A204.1 (cell line): Measurements from ENCODE around the gene CT45A9.
"Not testable (repeated sequence)": the region's sequence is repeated elsewhere in the genome, so short reads cannot be mapped to it uniquely, and the experiment has no call there.

Experiments used
- FAIRE-seq: peaks from 2 replicates; lab custom pipeline; 2012; peaks lifted over from hg19 to GRCh38; lab: Jason Lieb, UNC

The CT45A9 gene

GRCh38 chrX:135871712-135872111 is at the start of gene CT45A9:
TSS of gene CT45A9 (minus strand) at chrX:135871812. CDS start at chrX:135868061, 3,751 bp downstream.
- not testable (repeated sequence) for FAIRE-seq

GRCh38 chrX:135920516-135920915 is 48.9 kb upstream of the CT45A9 start:
- FAIRE-seq = not testable (repeated sequence)

- FAIRE-seq = no peak
Observed at GRCh38 chrX:135914404-135914803, 42.8 kb upstream of the CT45A9 start.

- FAIRE-seq = no peak
Observed at GRCh38 chrX:135910251-135910650, 38.6 kb upstream of the CT45A9 start.

GRCh38 chrX:135893294-135893817 is 21.7 kb upstream of the CT45A9 start, which contains the start of the genes CT45A10 and SAGE1:
TSS of gene CT45A10 (minus strand) at chrX:135893444. CDS start at chrX:135885344, 8,100 bp downstream.
TSS of gene SAGE1 (plus strand) at chrX:135893716. CDS start at chrX:135896243, 2,527 bp downstream.
- no peak for FAIRE-seq

- no peak for FAIRE-seq
Observed at GRCh38 chrX:135892781-135893180, 21.2 kb upstream of the CT45A9 start.

- FAIRE-seq = no peak
Observed at GRCh38 chrX:135890087-135890585, 18.5 kb upstream of the CT45A9 start.

GRCh38 chrX:135888976-135889375 is 17.4 kb upstream of the CT45A9 start:
- not testable (repeated sequence) for FAIRE-seq

- not testable (repeated sequence) for FAIRE-seq
Observed at GRCh38 chrX:135888230-135888629, 16.6 kb upstream of the CT45A9 start.

GRCh38 chrX:135882741-135883140 is 11.1 kb upstream of the CT45A9 start:
- not testable (repeated sequence) for FAIRE-seq

GRCh38 chrX:135854438-135854837 is 17.2 kb downstream of the CT45A9 start, which contains the start of gene CT45A8:
TSS of gene CT45A8 (minus strand) at chrX:135854538. CDS start at chrX:135850783, 3,755 bp downstream.
- not testable (repeated sequence) for FAIRE-seq

GRCh38 chrX:135837180-135837579 is 34.4 kb downstream of the CT45A9 start, which contains the start of gene CT45A7:
TSS of gene CT45A7 (minus strand) at chrX:135837280. CDS start at chrX:135833533, 3,747 bp downstream.
- not testable (repeated sequence) for FAIRE-seq

GRCh38 chrX:135819912-135820311 is 51.7 kb downstream of the CT45A9 start, which contains the start of gene CT45A2:
TSS of gene CT45A2 (minus strand) at chrX:135820012. CDS start at chrX:135816265, 3,747 bp downstream.
- FAIRE-seq = not testable (repeated sequence)
